Heart left ventricle (tissue), 16 donors: Measurements from ENCODE around the gene NKX2-3. TPM values are rescaled to one million over a fixed set of nuclear protein-coding genes. Genes with fewer than 3 reads are reported as not detected.
A peak's percentile ranks its signal among the peaks of the same experiment; 100 is the strongest.

Experiments
- ATAC-seq, 4 donors: fragments of 200-7000 bp; cut with Tn5 transposase; one replicate each; pipeline ENCODE4 v1.9.1; 2020 to 2022; ENCODE audit warnings: moderate library complexity in 4 of 4, mild to moderate bottlenecking in 3 of 4, moderate number of reproducible peaks in 1 of 4
- DNase-seq, 5 donors: peaks; one replicate each; pipeline ENCODE4 v3.0.0-alpha.2; 2020
- H3K27ac ChIP-seq, 12 donors: fragments of 200-600 bp; sonication (generic) in 4 of 12; one replicate each; pipeline versions ENCODE4 v1.5.0 to v1.8.0; 2016 to 2022; ENCODE audit warnings: mild to moderate bottlenecking in 2 of 12
- H3K27me3 ChIP-seq, 9 donors: fragments of 200-600 bp; sonication (generic) in 2 of 9; one replicate each; pipeline versions ENCODE4 v1.5.1 to v1.8.0; 2016 to 2022; ENCODE audit warnings: mild to moderate bottlenecking in 3 of 9
- H3K36me3 ChIP-seq, 9 donors: fragments of 200-600 bp; sonication (generic) in 2 of 9; one replicate each; pipeline versions ENCODE4 v1.5.0 to v1.8.0; 2018 to 2022; ENCODE audit warnings: mild to moderate bottlenecking in 2 of 9
- H3K4me1 ChIP-seq, 12 donors: fragments of 200-600 bp; sonication (generic) in 4 of 12; one replicate each; pipeline versions ENCODE4 v1.5.0 to v1.8.0; 2016 to 2022; ENCODE audit warnings: mild to moderate bottlenecking in 3 of 12
- H3K4me3 ChIP-seq, 12 donors: fragments of 200-600 bp; sonication (generic) in 4 of 12; one replicate each; pipeline versions ENCODE4 v1.5.0 to v1.8.0; 2017 to 2022; ENCODE audit warnings: mild to moderate bottlenecking in 9 of 12, moderate library complexity in 4 of 12
- H3K9me3 ChIP-seq, 12 donors: fragments of 200-600 bp; sonication (generic) in 4 of 12; one replicate each; pipeline versions ENCODE4 v1.5.0 to v1.8.0; 2016 to 2022; ENCODE audit warnings: mild to moderate bottlenecking in 1 of 12
- POLR2A ChIP-seq, 2 donors: fragments of 450-650 bp; IDR thresholded peaks; one replicate each; pipeline ENCODE4 v1.6.1; 2017; ENCODE audit warnings: antibody characterized with exemption in 2 of 2, mild to moderate bottlenecking in 2 of 2, moderate library complexity in 2 of 2
- WGBS, 4 donors: extraction: QIAGEN DNeasy Blood & Tissue Kit in 2 of 4; methylation state at CpG; one replicate each; pipeline versions ENCODE4 v1.1.5 to v1.1.7; 2013 to 2018; 5-methylcytosine and 5-hydroxymethylcytosine counted together
- intact Hi-C, 10 donors: fragments of 100-400 bp; cut with DNase I; formaldehyde crosslinking; loops; one replicate each; pipeline versions ENCODE4 v1.11.1 to v1.14.2; 2022
- polyA plus RNA-seq, 2 donors: library from polyadenylated mRNA; stranded (reverse); fragments of 200-250 nt; gene quantifications; one replicate each; pipeline ENCODE4 v1.2.3, GENCODE V29; 2013
- total RNA-seq, 9 donors: library from RNA; depleted of rRNA in 2 of 9; stranded (reverse); fragments of >200 nt in 2 of 9; fragmentation: NEBNext Ultra II Directional in 3 of 9; extraction: Animal tissue kit (Norgen Biotek cat#: 25700) in 3 of 9; gene quantifications; one replicate each; pipeline versions ENCODE4 v1.1.0 to v1.2.4, GENCODE V29; 2016 to 2023
- TF ChIP-seq, protein P1 (sequence below), 12 donors: fragments of 200-600 bp; sonication (generic) in 4 of 12; IDR thresholded peaks; one replicate each; pipeline versions ENCODE4 v1.5.0 to v1.8.0; 2018 to 2022; ENCODE audit warnings: antibody characterized with exemption in 12 of 12, mild to moderate bottlenecking in 5 of 12
- donor health status: ischemic (EF 13 %, LVEDD 7.1; RV severe dilation, severe dysfunction).
- donor health status: healthy with polysubstance abuse.
- donor health status: DM: no; HTN: yes; CAD: no.
- donor health status: DM: no; HTN: no; CAD: no.
- donor health status: ischemic (EF 25% LVEDD 6.9; RV normal size, moderate dysfunction).
- donor health status: ischemic (EF 25% LVEDD 5.7; RV mildly dilated, moderate dysfunction).
- donor health status: healthy.
- donor health status: DM: yes; HTN: yes; CAD: no.
- donor health status: ischemic (EF 35%, LVEDD 5.7; RV mildly dilated, moderate dysfunction).
- donor health status: nonischemic (EF 11% LVEDD 7.7; RV severe dilation, severe dysfunction).
- donor health status: DM: yes; HTN: yes; CAD: no.
- donor health status: PGD.
- donor health status: ischemic (EF 29% LVEDD 5.4; RV normal size, mild dysfunction).
- donor health status: nonischemic (EF 23%, LVEDD 6.1; RV moderate dilation, normal function).

The NKX2-3 gene
- total and polyA plus RNA-seq, 11 donors, result not detected

DNA sequence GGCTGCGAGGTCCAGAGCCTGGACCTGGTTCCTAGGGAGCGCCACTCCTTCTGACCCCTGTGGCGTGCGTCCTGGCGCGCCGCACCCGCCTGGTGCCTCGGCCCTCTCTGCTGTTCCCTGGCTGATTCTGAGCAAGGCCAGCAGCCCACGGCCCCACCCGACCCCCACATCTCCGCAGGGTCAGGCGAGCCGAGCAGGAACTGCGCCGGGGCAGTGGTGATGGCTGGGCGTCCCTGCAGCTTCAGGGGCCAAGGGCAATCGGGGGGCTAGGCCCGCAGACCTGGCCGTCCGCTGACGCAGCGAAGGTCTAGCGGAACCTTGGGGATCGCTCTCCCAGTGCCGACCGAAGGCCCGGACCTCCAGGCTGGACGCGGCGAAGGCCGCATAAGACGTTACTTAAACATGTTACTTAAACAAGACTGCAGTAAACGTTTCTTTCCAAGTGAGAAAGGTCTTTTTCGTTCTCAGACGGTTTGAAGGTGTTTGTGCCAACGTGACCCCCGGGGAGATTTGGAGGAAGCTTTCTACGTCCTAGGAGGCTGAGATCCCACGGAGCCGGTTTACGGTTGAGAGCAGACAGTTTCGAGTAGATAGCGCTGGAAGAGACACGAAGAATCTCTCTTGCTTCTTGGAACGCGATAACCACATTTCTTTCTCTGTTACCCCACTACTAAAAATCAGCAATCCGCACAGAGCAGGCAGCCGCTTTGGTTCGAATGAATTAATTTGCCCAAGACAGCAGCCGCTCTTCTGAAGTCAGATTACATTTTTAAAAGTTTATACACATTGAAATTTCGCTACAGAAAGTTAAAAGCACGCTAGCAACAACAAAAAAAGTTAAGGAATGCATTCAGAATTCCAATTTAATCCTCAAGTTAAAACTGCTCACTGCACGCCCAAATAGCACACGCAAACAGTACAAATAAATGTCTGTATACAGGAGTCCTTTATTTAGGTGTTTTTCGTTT lies 4.9 kb upstream of the NKX2-3 start:
- no peak for DNase-seq
- no peaks in the 10 kb centered on the region for H3K36me3 ChIP-seq
- H3K27me3 ChIP-seq, result peaks cover 73 to 100% (median 99%) of the 10 kb centered on the region in 9 donors
- TF ChIP-seq, protein P1, sequence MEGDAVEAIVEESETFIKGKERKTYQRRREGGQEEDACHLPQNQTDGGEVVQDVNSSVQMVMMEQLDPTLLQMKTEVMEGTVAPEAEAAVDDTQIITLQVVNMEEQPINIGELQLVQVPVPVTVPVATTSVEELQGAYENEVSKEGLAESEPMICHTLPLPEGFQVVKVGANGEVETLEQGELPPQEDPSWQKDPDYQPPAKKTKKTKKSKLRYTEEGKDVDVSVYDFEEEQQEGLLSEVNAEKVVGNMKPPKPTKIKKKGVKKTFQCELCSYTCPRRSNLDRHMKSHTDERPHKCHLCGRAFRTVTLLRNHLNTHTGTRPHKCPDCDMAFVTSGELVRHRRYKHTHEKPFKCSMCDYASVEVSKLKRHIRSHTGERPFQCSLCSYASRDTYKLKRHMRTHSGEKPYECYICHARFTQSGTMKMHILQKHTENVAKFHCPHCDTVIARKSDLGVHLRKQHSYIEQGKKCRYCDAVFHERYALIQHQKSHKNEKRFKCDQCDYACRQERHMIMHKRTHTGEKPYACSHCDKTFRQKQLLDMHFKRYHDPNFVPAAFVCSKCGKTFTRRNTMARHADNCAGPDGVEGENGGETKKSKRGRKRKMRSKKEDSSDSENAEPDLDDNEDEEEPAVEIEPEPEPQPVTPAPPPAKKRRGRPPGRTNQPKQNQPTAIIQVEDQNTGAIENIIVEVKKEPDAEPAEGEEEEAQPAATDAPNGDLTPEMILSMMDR (IDR thresholded peaks at IDR 0.05), result no peak
- no peak for TF ChIP-seq POLR2A (IDR thresholded peaks at IDR 0.05)
- H3K4me3 ChIP-seq, result peak overlapping the region in 2 of 12 donors; percentile 4 to 5
- H3K9me3 ChIP-seq, result no peaks in the 10 kb centered on the region
- no peak for ATAC-seq
- intact Hi-C loops, result no loop called here
- H3K27ac ChIP-seq, result peak overlapping the region in 1 of 12 donors; percentile 93
- WGBS, 4 donors, result 8 to 11% (median 10%) methylated on average over 39 to 56 of the region's 56 CpGs
- H3K4me1 ChIP-seq, result peaks cover 0 to 38% (median 9%) of the 10 kb centered on the region in 12 donors

DNA sequence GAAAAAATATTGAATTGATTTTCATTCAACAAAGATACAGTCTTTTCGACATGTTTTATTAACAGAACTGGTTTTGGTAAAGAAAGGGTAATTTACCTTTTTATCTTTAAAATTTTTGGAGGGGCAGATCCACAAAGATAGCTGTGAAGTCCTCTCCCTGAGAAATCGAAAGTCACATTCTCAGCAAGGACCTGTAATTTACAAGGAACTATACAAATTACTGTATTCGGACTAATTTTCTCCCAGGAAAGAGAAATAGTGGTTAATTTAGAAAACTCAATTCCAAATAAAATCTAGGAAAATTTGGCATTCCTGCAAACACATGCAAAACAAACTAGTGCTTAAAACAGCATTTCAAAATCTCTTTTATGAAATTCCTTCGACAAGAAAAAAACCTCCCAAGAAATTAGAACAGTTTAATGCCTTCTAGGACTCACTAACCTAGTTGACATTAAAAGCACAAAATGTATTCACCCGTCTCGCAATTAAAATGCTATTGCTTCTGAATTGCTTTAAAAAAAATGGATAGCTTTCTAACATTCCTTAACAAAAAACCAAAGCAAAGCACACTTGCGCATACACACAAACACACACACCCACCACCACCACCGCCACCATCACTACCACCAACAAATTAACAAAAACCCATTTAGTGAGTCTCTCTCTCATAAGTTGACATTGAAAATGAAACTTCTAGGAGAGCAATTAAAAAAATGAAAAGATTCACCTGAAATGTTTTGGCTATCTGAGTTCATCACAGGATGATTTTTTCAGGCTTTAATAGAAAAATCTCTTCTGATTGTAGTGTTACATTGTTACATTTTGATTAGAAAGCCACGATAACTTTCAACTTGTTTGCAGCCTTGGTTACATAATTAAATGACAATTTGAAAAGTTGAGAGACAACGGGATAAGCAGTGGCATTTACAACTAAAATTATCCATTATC lies 4.0 kb upstream of the NKX2-3 start:
- Histone ChIP-seq H3K4me3 (no peak overlapping the region), H3K36me3 (no peaks in the 10 kb centered on the region), H3K9me3 (no peaks in the 10 kb centered on the region), H3K4me1 (peaks cover 0 to 45% (median 8%) of the 10 kb centered on the region in 12 donors), H3K27me3 (peaks cover 75 to 100% (median 99%) of the 10 kb centered on the region in 9 donors), H3K27ac (peak overlapping the region in 1 of 12 donors; percentile 93)
- no peak for TF ChIP-seq POLR2A (IDR thresholded peaks at IDR 0.05)
- TF ChIP-seq, protein P1 (IDR thresholded peaks at IDR 0.05), result no peak
- ATAC-seq, result no peak
- intact Hi-C loops, result no loop called here
- 9 to 15% (median 12%) methylated on average over 10 of the region's 10 CpGs for WGBS, 4 donors
- DNase-seq, result no peak

DNA sequence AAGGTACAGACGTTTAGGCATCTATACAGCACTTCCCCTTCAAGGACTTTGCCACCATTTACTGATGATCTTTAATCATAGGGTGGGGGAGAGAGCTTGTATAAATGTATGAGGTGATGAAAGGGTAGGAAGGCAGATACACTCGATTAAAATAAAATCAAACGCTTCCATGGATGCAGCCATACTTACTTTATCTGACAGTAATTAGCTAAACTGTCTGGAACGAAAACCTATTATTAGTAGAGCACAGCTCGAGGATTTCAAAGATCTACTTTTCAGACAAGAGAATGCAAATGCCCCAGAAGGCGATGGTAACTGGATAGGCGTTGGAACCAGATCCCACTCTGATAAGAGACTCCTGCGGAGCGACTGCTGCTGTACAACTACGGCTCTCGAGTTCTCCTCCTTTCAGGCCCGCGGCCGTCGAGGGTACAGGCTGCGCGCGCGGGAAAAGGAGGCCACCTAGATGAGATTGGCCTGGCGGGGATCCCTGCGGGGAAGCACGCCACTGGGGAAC lies 3.1 kb upstream of the NKX2-3 start:
- WGBS, 4 donors, result 6 to 9% (median 8%) methylated on average over 22 of the region's 22 CpGs
- TF ChIP-seq, protein P1 (IDR thresholded peaks at IDR 0.05), result no peak
- TF ChIP-seq POLR2A (IDR thresholded peaks at IDR 0.05), result no peak

More for the DNA sequence above, 3.1 kb upstream of the NKX2-3 start:
- Histone ChIP-seq H3K36me3 (no peaks in the 10 kb centered on the region), H3K9me3 (no peaks in the 10 kb centered on the region), H3K4me1 (peaks cover 0 to 49% (median 11%) of the 10 kb centered on the region in 12 donors), H3K27ac (peak overlapping the region in 1 of 12 donors; percentile 93), H3K27me3 (peaks cover 78 to 100% (median 99%) of the 10 kb centered on the region in 9 donors), H3K4me3 (no peak overlapping the region)
- intact Hi-C loops, result no loop called here
- no peak for DNase-seq
- no peak for ATAC-seq
